Loucy (cell line): ENCODE measurements around the gene TBX10.
"Not testable (repeated sequence)": the region's sequence is repeated elsewhere in the genome, so short reads cannot be mapped to it uniquely, and the experiment has no call there.

ENCODE experiments used
- H2AFZ ChIP-seq: fragments of 200-600 bp; sonication (generic); 2 replicates; pipeline ENCODE4 v1.6.0; 2016; ENCODE audit warnings: antibody characterized with exemption, mild to moderate bottlenecking, low read length, moderate library complexity
- H3F3A ChIP-seq: fragments of 200-600 bp; 2 replicates; pipeline ENCODE4 v1.6.0; 2016; ENCODE audit warnings: antibody characterized with exemption, low read depth, mild to moderate bottlenecking
- H3K27me3 ChIP-seq: fragments of 200-600 bp; sonication (generic); 2 replicates; pipeline ENCODE4 v1.6.1; 2014; ENCODE audit warnings: low read length, mild to moderate bottlenecking; ENCODE audit not compliant: insufficient read depth, poor library complexity, severe bottlenecking
- H3K36me3 ChIP-seq: fragments of 200-600 bp; sonication (generic); 2 replicates; pipeline ENCODE4 v1.6.1; 2016; ENCODE audit warnings: low read length; ENCODE audit not compliant: insufficient read depth
- H3K4me1 ChIP-seq: fragments of 200-600 bp; sonication (generic); 2 replicates; pipeline ENCODE4 v1.5.1; 2014; ENCODE audit warnings: low read length, mild to moderate bottlenecking; ENCODE audit not compliant: insufficient read depth, poor library complexity, severe bottlenecking
- H3K4me2 ChIP-seq: fragments of 200-600 bp; sonication (generic); 2 replicates; pipeline ENCODE4 v1.6.0; 2014; ENCODE audit warnings: antibody characterized with exemption, low read length, low read depth, mild to moderate bottlenecking; ENCODE audit not compliant: poor library complexity, severe bottlenecking
- H3K4me3 ChIP-seq: fragments of 200-600 bp; sonication (generic); 2 replicates; pipeline ENCODE4 v1.5.1; 2014; ENCODE audit warnings: low read length, mild to moderate bottlenecking, mixed read lengths; ENCODE audit not compliant: poor library complexity, severe bottlenecking
- H3K79me2 ChIP-seq: fragments of 200-600 bp; sonication (generic); 2 replicates; pipeline ENCODE4 v1.6.1; 2014; ENCODE audit warnings: low read length; ENCODE audit not compliant: insufficient read depth
- H3K9ac ChIP-seq: fragments of 200-600 bp; sonication (generic); 2 replicates; pipeline ENCODE4 v1.6.0; 2014; ENCODE audit warnings: mild to moderate bottlenecking, low read depth, low read length, moderate library complexity; ENCODE audit not compliant: poor library complexity, severe bottlenecking
- H3K9me2 ChIP-seq: fragments of 200-600 bp; sonication (generic); replicated peaks from 2 replicates; pipeline ENCODE4 v1.6.1; 2016; ENCODE audit warnings: low read depth, low read length, mixed read lengths
- H3K9me3 ChIP-seq: fragments of 200-600 bp; sonication (generic); 2 replicates; pipeline ENCODE4 v1.6.1; 2014; ENCODE audit warnings: mild to moderate bottlenecking, antibody characterized with exemption, low read length, low read depth; ENCODE audit not compliant: insufficient read depth
- H4K20me1 ChIP-seq: fragments of 200-600 bp; sonication (generic); 2 replicates; pipeline ENCODE4 v1.6.0; 2014; ENCODE audit warnings: antibody characterized with exemption, low read length, mild to moderate bottlenecking; ENCODE audit not compliant: insufficient read depth, poor library complexity, severe bottlenecking
- CTCF ChIP-seq: fragments of 200-600 bp; sonication (generic); conservative IDR thresholded peaks from 2 replicates; pipeline ENCODE4 v1.5.1; 2014; ENCODE audit warnings: mild to moderate bottlenecking, antibody characterized with exemption, low read length
- EZH2phosphoT487 ChIP-seq: fragments of 200-600 bp; IDR thresholded peaks from 2 replicates; pipeline ENCODE4 v1.6.1; 2018; ENCODE audit warnings: antibody characterized with exemption, mild to moderate bottlenecking, moderate library complexity, borderline replicate concordance

TBX10 gene

GRCh38 chr11:67662835-67663531 lies 23.4 kb upstream of the TBX10 start:
- no peaks in the 10 kb centered on the region for H3K79me2 ChIP-seq
- no peaks in the 10 kb centered on the region for H3F3A ChIP-seq
- no peak for TF ChIP-seq CTCF
- no peaks in the 10 kb centered on the region for H3K27me3 ChIP-seq
- no peaks in the 10 kb centered on the region for H3K36me3 ChIP-seq
- H3K9ac ChIP-seq, result no peak overlapping the region
- H3K4me2 ChIP-seq, result no peak overlapping the region
- no peak overlapping the region for H2AFZ ChIP-seq
- no peaks in the 10 kb centered on the region for H3K9me3 ChIP-seq
- no peaks in the 10 kb centered on the region for H3K9me2 ChIP-seq
- H3K4me1 ChIP-seq, result peaks cover 17% of the 10 kb centered on the region
- H4K20me1 ChIP-seq, result no peaks in the 10 kb centered on the region
- no peak overlapping the region for H3K4me3 ChIP-seq

- no peaks in the 10 kb centered on the region for H3K79me2 ChIP-seq
- H3K4me1 ChIP-seq, result peaks cover 11% of the 10 kb centered on the region
- H3K4me3 ChIP-seq, result no peak overlapping the region
- H4K20me1 ChIP-seq, result no peaks in the 10 kb centered on the region
- H3K27me3 ChIP-seq, result no peaks in the 10 kb centered on the region
- no peak for TF ChIP-seq CTCF
- no peak for TF ChIP-seq EZH2phosphoT487
- no peak overlapping the region for H2AFZ ChIP-seq
- no peaks in the 10 kb centered on the region for H3F3A ChIP-seq
- H3K4me2 ChIP-seq, result no peak overlapping the region
- no peaks in the 10 kb centered on the region for H3K9me2 ChIP-seq
- no peaks in the 10 kb centered on the region; the same call in 1 of the 2 replicates for H3K9me3 ChIP-seq
- H3K9ac ChIP-seq, result no peak overlapping the region
- H3K36me3 ChIP-seq, result no peaks in the 10 kb centered on the region
Measured at GRCh38 chr11:67662142-67662834, 22.7 kb upstream of the TBX10 start.

GRCh38 chr11:67660752-67661151 lies 21.2 kb upstream of the TBX10 start:
- H3K4me3 ChIP-seq, H3F3A ChIP-seq, H3K36me3 ChIP-seq, H3K79me2 ChIP-seq, H2AFZ ChIP-seq, H3K9ac ChIP-seq, H3K9me3 ChIP-seq, H3K27me3 ChIP-seq, H3K9me2 ChIP-seq, H4K20me1 ChIP-seq, H3K4me2 ChIP-seq: not testable (repeated sequence)
- peaks cover 11% of the 10 kb centered on the region for H3K4me1 ChIP-seq

- not testable (repeated sequence) for H3F3A ChIP-seq, H3K36me3 ChIP-seq, H3K4me2 ChIP-seq, H3K4me3 ChIP-seq, H3K79me2 ChIP-seq, H2AFZ ChIP-seq, H3K27me3 ChIP-seq, H3K9me3 ChIP-seq, H3K9me2 ChIP-seq, H3K9ac ChIP-seq, H4K20me1 ChIP-seq
- peaks cover 11% of the 10 kb centered on the region for H3K4me1 ChIP-seq
Measured at GRCh38 chr11:67659651-67660165, 20.1 kb upstream of the TBX10 start.
